ENCODE data around the gene SMARCC1.

The SMARCC1 gene

DNA sequence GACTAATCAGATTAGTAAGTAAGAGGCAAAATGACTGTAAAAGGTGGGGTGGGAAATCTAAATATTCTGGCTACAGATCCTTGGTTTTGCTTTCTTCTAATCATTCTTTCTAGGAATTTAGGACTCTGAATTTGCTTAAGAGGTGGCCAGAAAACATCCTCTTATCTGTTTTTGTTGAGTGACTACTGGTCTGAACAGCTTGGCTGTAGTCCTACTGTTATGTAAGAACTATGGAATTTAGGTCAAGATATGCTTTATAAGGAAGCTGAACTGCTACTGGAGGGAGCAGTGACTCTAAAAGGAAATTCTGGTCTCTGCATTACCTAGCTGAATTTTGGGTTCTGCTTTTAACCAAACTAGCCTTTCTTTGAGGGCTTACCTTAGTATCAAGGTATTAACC lies 169.5 kb downstream of the SMARCC1 start:
- DNase-seq (ENCODE audit: low read depth) = no peak
- H3K4me3 ChIP-seq (ENCODE audit: low read depth, low read length) = no peak overlapping the region
- TF ChIP-seq POLR2A (IDR thresholded peaks at IDR 0.05; ENCODE audit: extremely low read depth, insufficient read length) = no peak
- TF ChIP-seq MAX (IDR thresholded peaks at IDR 0.05; ENCODE audit: low read depth, low read length) = no peak
- TF ChIP-seq MYC (IDR thresholded peaks at IDR 0.05; ENCODE audit: low read depth, low read length) = no peak
- no peak for TF ChIP-seq CTCF (IDR thresholded peaks at IDR 0.05; ENCODE audit: low read depth, low read length)

- no peak for TF ChIP-seq CTCF (IDR thresholded peaks at IDR 0.05; ENCODE audit: low read depth, low read length)
- no peak for TF ChIP-seq MYC (IDR thresholded peaks at IDR 0.05; ENCODE audit: low read depth, low read length)
- no peak for TF ChIP-seq MAX (IDR thresholded peaks at IDR 0.05; ENCODE audit: low read depth, low read length)
- TF ChIP-seq POLR2A (IDR thresholded peaks at IDR 0.05; ENCODE audit: extremely low read depth, insufficient read length) = no peak
- no peak for DNase-seq (ENCODE audit: low read depth)
- H3K4me3 ChIP-seq (ENCODE audit: low read depth, low read length) = no peak overlapping the region
These were observed 170.1 kb downstream of the SMARCC1 start for GRCh38 chr3:47611576-47611975.

DNA sequence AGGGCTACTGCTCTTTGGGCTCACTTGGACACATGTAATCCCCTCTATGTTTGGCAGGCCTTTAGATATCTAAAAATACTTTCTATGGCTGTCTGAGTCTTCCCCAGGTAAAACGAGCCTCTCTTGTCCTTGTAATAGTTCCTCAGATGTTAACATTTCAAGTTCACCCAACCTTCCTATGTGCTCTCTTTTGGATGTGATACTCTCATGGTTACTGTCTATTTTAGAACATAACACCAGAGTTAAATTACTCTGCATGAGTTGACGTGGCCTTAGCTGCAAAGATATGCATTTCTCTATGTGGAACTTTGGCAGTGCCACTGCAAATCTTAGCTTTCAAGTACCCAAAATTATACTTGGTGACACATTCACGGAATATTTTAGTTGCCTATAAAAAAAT lies 171.1 kb downstream of the SMARCC1 start:
- no peak for DNase-seq (ENCODE audit: low read depth)
- TF ChIP-seq MYC (IDR thresholded peaks at IDR 0.05; ENCODE audit: low read depth, low read length) = no peak

DNA sequence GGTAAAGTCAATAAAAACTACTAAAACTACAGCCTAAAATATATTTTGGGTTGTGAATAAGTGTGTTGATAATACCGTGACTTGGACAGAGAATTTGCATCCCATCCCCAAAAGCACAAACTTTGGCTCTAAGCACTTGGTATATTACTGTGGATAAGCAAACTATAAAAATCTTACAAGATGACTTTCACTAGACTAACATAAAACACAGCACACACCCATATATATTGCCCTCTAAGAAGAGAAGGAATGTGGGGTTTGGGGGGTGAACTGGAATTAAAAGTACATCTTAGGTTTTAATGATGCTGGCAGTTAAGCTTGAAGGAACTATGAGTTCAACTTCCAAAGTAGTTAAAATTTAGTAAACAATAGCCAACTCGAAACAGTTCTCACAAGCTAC lies 174.4 kb downstream of the SMARCC1 start:
- TF ChIP-seq CTCF (IDR thresholded peaks at IDR 0.05; ENCODE audit: low read depth, low read length) (no peak), MYC (IDR thresholded peaks at IDR 0.05; ENCODE audit: low read depth, low read length) (no peak), MAX (IDR thresholded peaks at IDR 0.05; ENCODE audit: low read depth, low read length) (no peak), POLR2A (IDR thresholded peaks at IDR 0.05; ENCODE audit: extremely low read depth, insufficient read length) (no peak)
- no peak overlapping the region for H3K4me3 ChIP-seq (ENCODE audit: low read depth, low read length)
- DNase-seq (ENCODE audit: low read depth) = no peak

More for the DNA sequence above, 171.1 kb downstream of the SMARCC1 start:
- H3K4me3 ChIP-seq (ENCODE audit: low read depth, low read length) = no peak overlapping the region

DNA sequence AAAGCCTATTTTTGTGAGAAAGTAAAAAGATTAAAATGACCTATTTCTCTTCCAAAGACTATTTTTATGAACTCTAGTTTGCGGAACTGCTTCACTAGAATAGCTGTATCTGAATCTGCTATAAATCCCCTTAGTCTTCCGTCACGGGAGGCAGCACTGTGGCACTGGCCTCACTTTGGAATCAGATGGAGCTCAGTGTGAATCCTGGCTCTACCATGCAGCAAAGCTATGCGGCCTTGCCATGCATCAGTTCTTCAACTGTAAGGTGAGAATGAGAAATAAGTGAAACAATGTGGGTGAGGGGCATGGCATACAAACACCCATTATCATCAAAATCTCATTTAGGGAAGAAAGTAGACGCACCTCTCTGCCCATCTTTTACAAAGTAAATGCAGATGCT lies 175.5 kb downstream of the SMARCC1 start:
- no peak for DNase-seq (ENCODE audit: low read depth)
- H3K4me3 ChIP-seq (ENCODE audit: low read depth, low read length) = no peak overlapping the region
- TF ChIP-seq MAX (IDR thresholded peaks at IDR 0.05; ENCODE audit: low read depth, low read length) (no peak), POLR2A (IDR thresholded peaks at IDR 0.05; ENCODE audit: extremely low read depth, insufficient read length) (no peak), CTCF (IDR thresholded peaks at IDR 0.05; ENCODE audit: low read depth, low read length) (no peak), MYC (IDR thresholded peaks at IDR 0.05; ENCODE audit: low read depth, low read length) (no peak)

DNA sequence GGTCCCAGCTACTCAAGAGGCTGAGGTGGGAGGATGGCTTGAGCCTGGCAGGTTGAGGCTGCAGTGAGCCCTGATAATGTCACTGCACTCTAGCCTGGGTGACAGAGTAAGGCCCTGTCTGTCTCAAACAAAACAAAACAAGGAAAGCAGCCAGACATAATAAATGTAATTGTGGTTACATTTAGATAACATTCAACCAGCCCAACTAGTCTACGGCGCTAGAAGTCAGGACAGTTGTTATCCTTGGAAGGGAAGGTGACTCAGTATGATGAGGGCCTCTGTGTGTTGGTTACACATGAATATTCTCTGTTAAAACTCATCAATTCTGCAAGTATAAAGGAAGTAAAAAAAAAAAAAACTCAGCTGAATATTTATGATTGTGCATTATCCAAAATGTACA lies 176.0 kb downstream of the SMARCC1 start:
- no peak overlapping the region for H3K4me3 ChIP-seq (ENCODE audit: low read depth, low read length)
- no peak for DNase-seq (ENCODE audit: low read depth)
- TF ChIP-seq MAX (IDR thresholded peaks at IDR 0.05; ENCODE audit: low read depth, low read length) = no peak
- no peak for TF ChIP-seq MYC (IDR thresholded peaks at IDR 0.05; ENCODE audit: low read depth, low read length)
- TF ChIP-seq CTCF (IDR thresholded peaks at IDR 0.05; ENCODE audit: low read depth, low read length) = no peak
- TF ChIP-seq POLR2A (IDR thresholded peaks at IDR 0.05; ENCODE audit: extremely low read depth, insufficient read length) = no peak
